NCI-H2107 (cell line): ENCODE measurements around the gene ARMH1.

ENCODE experiments used
- DNase-seq: peaks from one replicate; lab custom pipeline; 2025; lab: John Stamatoyannopoulos, UW

Gene ARMH1

GRCh38 chr1:44670751-44671640, 3.5 kb upstream of the ARMH1 start:
- no peak for DNase-seq

- no peak for DNase-seq
Observed at GRCh38 chr1:44672254-44672955, 2.1 kb upstream of the ARMH1 start.

GRCh38 chr1:44672961-44673674, 1.4 kb upstream of the ARMH1 start:
- DNase-seq: no peak

GRCh38 chr1:44673675-44674112, 820 bp upstream of the ARMH1 start:
- DNase-seq: no peak

GRCh38 chr1:44675186-44675585, 672 bp downstream of the ARMH1 start:
- no peak for DNase-seq

GRCh38 chr1:44676484-44677200, 2.1 kb downstream of the ARMH1 start:
- no peak for DNase-seq

- no peak for DNase-seq
Observed at GRCh38 chr1:44677201-44677766, 2.8 kb downstream of the ARMH1 start.

- DNase-seq: no peak
Observed at GRCh38 chr1:44678120-44678519, 3.6 kb downstream of the ARMH1 start.

- no peak for DNase-seq
Observed at GRCh38 chr1:44678626-44679025, 4.1 kb downstream of the ARMH1 start.

- no peak for DNase-seq
Observed at GRCh38 chr1:44679468-44679867, 5.0 kb downstream of the ARMH1 start.

- DNase-seq: no peak
Observed at GRCh38 chr1:44681905-44682882, 7.7 kb downstream of the ARMH1 start.

GRCh38 chr1:44682883-44683265, 8.4 kb downstream of the ARMH1 start:
- no peak for DNase-seq

- DNase-seq: no peak
Observed at GRCh38 chr1:44684525-44684924, 10.0 kb downstream of the ARMH1 start.

- DNase-seq: no peak
Observed at GRCh38 chr1:44685218-44685617, 10.7 kb downstream of the ARMH1 start.

GRCh38 chr1:44685881-44686280, 11.4 kb downstream of the ARMH1 start:
- DNase-seq: no peak

- no peak for DNase-seq
Observed at GRCh38 chr1:44688760-44689446, 14.4 kb downstream of the ARMH1 start.

GRCh38 chr1:44689447-44689765, 14.9 kb downstream of the ARMH1 start:
- DNase-seq: no peak

GRCh38 chr1:44693159-44693558, 18.6 kb downstream of the ARMH1 start:
- DNase-seq: no peak

- DNase-seq: no peak
Observed at GRCh38 chr1:44693900-44694299, 19.4 kb downstream of the ARMH1 start.

GRCh38 chr1:44694863-44695478, 20.5 kb downstream of the ARMH1 start:
- no peak for DNase-seq
